Panc1 (cell line): ENCODE results near the gene HOXD11.

Experiments
- CTCF ChIP-seq: fragments of 450-650 bp; IDR thresholded peaks from 2 replicates; pipeline ENCODE4 v1.5.1; 2017; ENCODE audit warnings: mild to moderate bottlenecking
- POLR2AphosphoS5 ChIP-seq: IDR thresholded peaks from 2 replicates; pipeline ENCODE4 v1.6.1; 2012; ENCODE audit warnings: mild to moderate bottlenecking, low read depth, low read length, moderate library complexity
- REST ChIP-seq, 2 experiments: IDR thresholded peaks; 2 replicates each; pipeline ENCODE4 v1.6.1; 2011 to 2012; ENCODE audit warnings: low read depth in 2 of 2, control low read depth in 1 of 2, low read length in 1 of 2, mild to moderate bottlenecking in 1 of 2, moderate library complexity in 1 of 2; ENCODE audit not compliant: insufficient read depth in 1 of 2
- SIN3A ChIP-seq: IDR thresholded peaks from 2 replicates; pipeline ENCODE4 v1.6.1; 2012; ENCODE audit warnings: low read depth, mild to moderate bottlenecking, low read length, moderate library complexity, borderline replicate concordance; ENCODE audit not compliant: insufficient read depth

GRCh38 chr2:176126929-176127773 is 20.1 kb downstream of the HOXD11 start:
- no peak for TF ChIP-seq REST (IDR thresholded peaks at IDR 0.05; ENCODE audit: insufficient read depth in 1 of 2, low read depth in 2 of 2, low read length in 1 of 2)
- no peak for TF ChIP-seq POLR2AphosphoS5
- TF ChIP-seq CTCF = peak; percentile 87
- TF ChIP-seq SIN3A = no peak
